ENCODE data around the gene ZBTB3.
"Not testable (repeated sequence)": the region's sequence is repeated elsewhere in the genome, so short reads cannot be mapped to it uniquely, and the experiment has no call there.

Gene ZBTB3

GRCh38 chr11:62716206-62716605 is 37.8 kb downstream of the ZBTB3 start:
- no peak for DNase-seq (ENCODE audit: low read depth in 2 of 2)

GRCh38 chr11:62715150-62716130 is 38.5 kb downstream of the ZBTB3 start:
- DNase-seq (ENCODE audit: low read depth in 2 of 2), result no peak

- no peak for DNase-seq (ENCODE audit: low read depth in 2 of 2)
Observed at GRCh38 chr11:62713343-62713742, 40.6 kb downstream of the ZBTB3 start.

GRCh38 chr11:62712861-62713260 is 41.1 kb downstream of the ZBTB3 start:
- DNase-seq (ENCODE audit: low read depth in 2 of 2), result no peak

GRCh38 chr11:62712276-62712812 is 41.6 kb downstream of the ZBTB3 start:
- DNase-seq (ENCODE audit: low read depth in 2 of 2), result no peak

DNA sequence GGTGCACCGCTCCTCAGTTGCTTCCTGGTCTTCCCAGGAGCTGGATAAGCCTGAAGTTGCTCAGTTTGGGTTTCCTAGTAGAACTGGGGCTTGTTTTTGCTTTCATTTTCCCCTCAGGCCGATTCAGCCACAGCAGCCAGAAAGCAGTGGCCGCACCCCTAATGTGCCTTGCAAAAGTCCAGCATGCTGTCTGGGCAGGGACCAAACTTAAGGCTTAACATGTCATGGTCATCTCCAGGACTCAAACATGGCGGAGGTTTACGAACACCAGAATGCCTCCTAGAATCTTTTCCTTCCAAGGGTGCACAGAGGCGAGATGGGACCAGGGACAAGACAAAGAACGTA is 44.0 kb downstream of the ZBTB3 start:
- no peak for DNase-seq (ENCODE audit: low read depth in 2 of 2)

DNA sequence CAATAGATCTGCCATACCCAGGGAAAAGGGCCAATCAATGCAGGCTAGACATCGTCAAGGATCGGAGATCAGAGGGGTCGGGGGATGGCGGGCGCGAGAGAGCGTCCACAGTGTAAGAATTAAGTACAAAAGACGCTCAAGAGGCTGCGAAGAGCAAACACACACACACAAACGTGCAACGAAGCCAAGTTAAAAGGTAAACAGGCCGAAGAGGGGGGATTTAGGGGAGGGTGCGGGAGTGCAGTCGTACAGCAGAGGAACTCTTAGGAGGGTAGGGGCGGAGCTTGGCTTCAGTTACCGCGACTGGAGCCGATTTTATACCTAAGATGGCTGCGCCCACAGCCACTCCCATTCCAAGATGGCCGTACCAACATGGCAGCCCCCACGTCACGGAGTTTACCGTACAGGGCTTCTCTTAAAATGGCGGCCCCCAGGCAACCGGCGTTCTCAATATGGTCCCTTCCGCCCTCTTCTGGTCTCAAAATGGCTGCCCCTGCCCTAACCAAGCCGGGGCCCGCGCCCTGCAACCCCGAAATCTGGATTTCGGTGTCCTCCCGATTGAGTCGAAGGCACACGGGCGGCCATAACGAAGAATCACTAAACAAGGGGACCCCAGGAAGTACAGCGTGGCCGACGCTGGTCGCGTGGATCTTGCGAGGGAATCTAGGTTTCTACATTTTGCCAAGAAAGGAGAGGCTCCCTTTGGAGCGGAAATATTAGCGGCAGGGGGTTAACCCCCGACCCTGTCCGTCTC is 44.5 kb downstream of the ZBTB3 start:
- peak; percentile 92 to 93 for DNase-seq (ENCODE audit: low read depth in 2 of 2)

DNA sequence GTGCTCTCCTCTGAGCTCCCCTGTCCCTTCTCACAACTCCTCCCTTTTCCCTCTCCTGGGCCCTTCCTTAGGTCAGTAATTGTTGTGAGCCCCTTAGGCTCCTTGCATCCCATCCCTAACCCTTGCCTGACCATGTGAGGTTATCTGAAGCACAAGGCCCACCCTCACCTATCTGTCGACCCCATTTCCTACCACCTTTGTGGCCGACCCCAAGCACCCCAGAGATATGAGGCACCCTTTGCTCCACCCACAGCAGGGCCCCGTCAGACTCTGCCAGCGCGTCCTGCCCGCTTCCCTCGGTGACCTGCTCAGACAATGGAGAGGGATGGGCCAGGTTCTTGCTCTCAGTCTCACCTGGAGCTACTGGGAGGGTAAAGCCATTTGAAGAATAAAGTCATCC is 45.2 kb downstream of the ZBTB3 start:
- DNase-seq (ENCODE audit: low read depth in 2 of 2), result no peak

DNA sequence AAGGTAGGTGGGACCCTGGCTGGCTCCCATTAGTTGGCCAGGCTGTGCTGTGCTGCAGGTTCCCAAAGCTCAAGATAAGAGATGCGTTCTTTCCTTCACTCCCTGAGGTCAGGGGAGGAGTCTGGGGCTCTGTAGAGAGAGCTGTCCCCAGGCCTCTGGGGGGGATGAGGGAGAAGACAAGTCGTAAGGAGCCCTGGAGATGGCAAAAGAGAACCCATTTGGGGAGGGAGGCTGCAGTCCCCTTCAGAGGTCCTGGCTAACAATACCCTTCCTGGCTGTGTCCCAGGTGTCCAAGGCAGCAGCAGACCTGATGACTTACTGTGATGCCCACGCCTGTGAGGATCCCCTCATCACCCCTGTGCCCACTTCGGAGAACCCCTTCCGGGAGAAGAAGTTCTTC is 45.6 kb downstream of the ZBTB3 start:
- no peak for DNase-seq (ENCODE audit: low read depth in 2 of 2)

- no peak for DNase-seq (ENCODE audit: low read depth in 2 of 2)
Observed at GRCh38 chr11:62707277-62707861, 46.6 kb downstream of the ZBTB3 start, which contains the start of the genes BSCL2 and GNG3. BSCL2 (minus strand) TSS chr11:62707424; CDS start chr11:62707195, 229 bp downstream. GNG3 (plus strand) TSS chr11:62707676; CDS start chr11:62708296, 620 bp downstream.

- no peak for DNase-seq (ENCODE audit: low read depth in 2 of 2)
Observed at GRCh38 chr11:62706850-62707247, 47.1 kb downstream of the ZBTB3 start.

DNA sequence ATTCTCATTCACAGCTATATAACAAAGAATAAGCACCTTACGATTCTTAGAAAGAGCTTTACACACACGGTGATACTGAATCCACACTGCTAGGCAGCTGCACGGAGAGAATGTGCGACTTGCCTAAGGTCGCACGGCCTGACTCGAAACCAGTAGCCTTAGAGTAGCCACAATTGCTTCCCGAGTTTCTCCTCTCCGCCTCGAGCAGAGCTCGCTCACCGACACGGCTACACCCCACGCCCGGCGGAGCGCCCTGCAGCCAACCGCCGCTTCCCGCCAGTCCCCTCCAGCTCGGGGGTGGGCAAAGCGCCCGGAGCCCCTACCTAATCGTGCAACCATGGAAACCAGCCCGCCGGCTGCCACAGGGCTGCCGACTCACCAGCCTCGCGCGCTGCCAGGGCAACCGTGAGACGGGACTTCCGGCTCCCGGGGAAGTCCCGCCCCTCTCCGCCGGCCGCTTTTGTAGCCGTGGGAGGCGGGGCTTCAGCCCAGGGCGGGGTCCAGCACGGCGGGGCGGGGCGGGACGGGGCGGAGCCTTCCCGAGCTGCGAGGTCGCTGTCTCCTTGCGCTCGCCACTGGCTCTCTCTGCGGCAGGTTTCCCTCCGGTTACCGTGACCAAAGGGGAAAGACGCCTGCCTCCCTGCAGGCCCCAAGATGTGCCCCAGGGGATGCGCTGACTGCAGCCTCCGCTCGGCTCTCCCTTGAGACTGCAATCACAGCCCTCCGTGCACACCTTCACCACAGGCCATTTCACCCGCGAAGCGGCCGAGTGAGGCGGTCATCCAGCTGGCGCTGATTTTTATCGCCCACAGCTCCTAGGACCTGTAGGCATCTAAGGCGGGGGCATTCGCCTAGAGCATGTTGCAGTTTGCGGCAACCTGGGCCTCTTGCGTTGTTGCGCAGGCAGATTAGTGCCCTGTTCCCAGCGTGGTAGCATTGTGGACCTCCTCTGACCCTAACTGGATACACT is 47.8 kb downstream of the ZBTB3 start:
- DNase-seq (ENCODE audit: low read depth in 2 of 2), result peak; percentile 88 to 94

GRCh38 chr11:62705413-62705812 is 48.5 kb downstream of the ZBTB3 start:
- DNase-seq (ENCODE audit: low read depth in 2 of 2), result no peak

- not testable (repeated sequence) for DNase-seq (ENCODE audit: low read depth in 2 of 2)
Observed at GRCh38 chr11:62703921-62704320, 50.0 kb downstream of the ZBTB3 start.

DNA sequence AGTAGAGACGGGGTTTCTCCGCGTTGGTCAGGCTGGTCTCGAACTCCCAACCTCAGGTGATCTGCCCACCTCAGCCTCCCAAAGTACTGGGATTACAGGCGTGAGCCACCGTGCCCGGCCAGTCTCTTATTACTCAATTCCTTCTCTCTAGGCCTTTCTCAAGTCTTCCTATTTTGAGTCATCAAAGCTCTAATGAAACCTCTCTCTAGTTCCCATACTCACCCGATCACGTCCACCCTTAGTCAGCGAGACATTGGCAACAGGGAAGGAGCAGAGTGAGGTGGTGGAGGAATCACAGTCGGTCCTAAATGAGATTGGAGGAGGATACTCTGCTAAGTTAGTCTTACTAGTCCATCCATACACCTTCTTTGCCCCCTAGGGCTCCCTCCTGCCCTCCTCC is 51.7 kb downstream of the ZBTB3 start:
- DNase-seq (ENCODE audit: low read depth in 2 of 2), result no peak

Data from activated CD4-positive, alpha-beta T cell treated with anti-CD3 and anti-CD28 coated beads for 24 hours (primary cell).